Prostate gland (tissue), 2 donors: ENCODE data around the gene ANGEL1.

Experiments
- POLR2A ChIP-seq: fragments of 450-650 bp; IDR thresholded peaks from one replicate; pipeline ENCODE4 v1.6.1; 2016; ENCODE audit warnings: antibody characterized with exemption, mild to moderate bottlenecking
- TF ChIP-seq, protein P1 (sequence below), 4 experiments: fragments of 200-600 bp in 2 of 4; fragments of 450-650 bp in 2 of 4; sonication (generic) in 2 of 4; IDR thresholded peaks; 1 replicate in 3 of 4; 2 replicates in 1 of 4; pipeline ENCODE4 v1.5.1; 2016 to 2019; ENCODE audit warnings: antibody characterized with exemption in 4 of 4, mild to moderate bottlenecking in 2 of 4, moderate library complexity in 2 of 4

GRCh38 chr14:76765461-76765931 is 47.2 kb downstream of the ANGEL1 start:
- TF ChIP-seq, protein P1, sequence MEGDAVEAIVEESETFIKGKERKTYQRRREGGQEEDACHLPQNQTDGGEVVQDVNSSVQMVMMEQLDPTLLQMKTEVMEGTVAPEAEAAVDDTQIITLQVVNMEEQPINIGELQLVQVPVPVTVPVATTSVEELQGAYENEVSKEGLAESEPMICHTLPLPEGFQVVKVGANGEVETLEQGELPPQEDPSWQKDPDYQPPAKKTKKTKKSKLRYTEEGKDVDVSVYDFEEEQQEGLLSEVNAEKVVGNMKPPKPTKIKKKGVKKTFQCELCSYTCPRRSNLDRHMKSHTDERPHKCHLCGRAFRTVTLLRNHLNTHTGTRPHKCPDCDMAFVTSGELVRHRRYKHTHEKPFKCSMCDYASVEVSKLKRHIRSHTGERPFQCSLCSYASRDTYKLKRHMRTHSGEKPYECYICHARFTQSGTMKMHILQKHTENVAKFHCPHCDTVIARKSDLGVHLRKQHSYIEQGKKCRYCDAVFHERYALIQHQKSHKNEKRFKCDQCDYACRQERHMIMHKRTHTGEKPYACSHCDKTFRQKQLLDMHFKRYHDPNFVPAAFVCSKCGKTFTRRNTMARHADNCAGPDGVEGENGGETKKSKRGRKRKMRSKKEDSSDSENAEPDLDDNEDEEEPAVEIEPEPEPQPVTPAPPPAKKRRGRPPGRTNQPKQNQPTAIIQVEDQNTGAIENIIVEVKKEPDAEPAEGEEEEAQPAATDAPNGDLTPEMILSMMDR (IDR thresholded peaks at IDR 0.05): no peak
- TF ChIP-seq POLR2A: no peak
